RWPE2 (cell line): ENCODE measurements around the gene SAMD5.
A peak's percentile ranks its signal among the peaks of the same experiment; 100 is the strongest.

Experiments
- ATAC-seq: fragments of 200-7000 bp; cut with Tn5 transposase; 3 replicates; pipeline ENCODE4 v1.9.1; 2021; ENCODE audit warnings: low read depth
- DNase-seq: peaks from one replicate; pipeline ENCODE4 v3.0.0-alpha.2; 2020; ENCODE audit warnings: low spot score
- H3K27ac ChIP-seq: fragments of 450-650 bp; 2 replicates; pipeline ENCODE4 v1.5.1; 2017; ENCODE audit warnings: mild to moderate bottlenecking; ENCODE audit not compliant: poor library complexity, severe bottlenecking
- H3K27me3 ChIP-seq: fragments of 250-450 bp; sonication (Bioruptor Pico); 2 replicates; pipeline ENCODE4 v1.5.1; 2021; ENCODE audit warnings: mild to moderate bottlenecking, moderate library complexity; ENCODE audit not compliant: insufficient read depth, poor library complexity, severe bottlenecking
- H3K36me3 ChIP-seq: fragments of 250-450 bp; sonication (Bioruptor Pico); 2 replicates; pipeline ENCODE4 v1.5.1; 2020; ENCODE audit warnings: low read depth, mild to moderate bottlenecking, moderate library complexity
- H3K4me1 ChIP-seq: fragments of 250-450 bp; sonication (Bioruptor Pico); 2 replicates; pipeline ENCODE4 v1.5.1; 2021; ENCODE audit warnings: mild to moderate bottlenecking, moderate library complexity; ENCODE audit not compliant: insufficient read depth, poor library complexity, severe bottlenecking
- H3K4me3 ChIP-seq: fragments of 250-450 bp; sonication (Bioruptor Pico); 2 replicates; pipeline ENCODE4 v1.5.1; 2021; ENCODE audit warnings: mild to moderate bottlenecking, moderate library complexity; ENCODE audit not compliant: severe bottlenecking
- H3K9me3 ChIP-seq: fragments of 250-450 bp; sonication (Bioruptor Pico); 2 replicates; pipeline ENCODE4 v1.5.1; 2021; ENCODE audit warnings: mild to moderate bottlenecking, moderate library complexity; ENCODE audit not compliant: severe bottlenecking
- CTCF ChIP-seq: fragments of 450-650 bp; IDR thresholded peaks from one replicate; pipeline ENCODE4 v1.5.1; 2017; ENCODE audit warnings: mild to moderate bottlenecking, moderate library complexity; ENCODE audit not compliant: poor library complexity, severe bottlenecking

The SAMD5 gene

GRCh38 chr6:147508042-147508865 is at the start of gene SAMD5:
Gene SAMD5 (plus strand): TSS chr6:147508690. CDS start chr6:147508929, 239 bp downstream.
- Histone ChIP-seq H3K4me3 (peak within 1 kb of the TSS; percentile 41), H3K9me3 (no peaks in the 10 kb centered on the region), H3K27ac (no peak within 1 kb of the TSS), H3K4me1 (no peaks in the 10 kb centered on the region), H3K27me3 (peaks cover 32% of the 10 kb centered on the region), H3K36me3 (no peaks in the 10 kb centered on the region)
- DNase-seq (peak; percentile 59), ATAC-seq (peak; percentile 84)
- TF ChIP-seq CTCF, result no peak

GRCh38 chr6:147459780-147460179 is 48.7 kb upstream of the SAMD5 start:
- Histone ChIP-seq H3K36me3 (no peaks in the 10 kb centered on the region), H3K4me1 (no peaks in the 10 kb centered on the region), H3K27me3 (no peaks in the 10 kb centered on the region), H3K4me3 (no peak overlapping the region), H3K27ac (no peak overlapping the region), H3K9me3 (no peaks in the 10 kb centered on the region)
- ATAC-seq (no peak), DNase-seq (no peak)
- TF ChIP-seq CTCF, result no peak

- DNase-seq (no peak), ATAC-seq (no peak)
- Histone ChIP-seq H3K27ac (no peak overlapping the region), H3K9me3 (no peaks in the 10 kb centered on the region), H3K36me3 (no peaks in the 10 kb centered on the region), H3K4me3 (no peak overlapping the region), H3K27me3 (no peaks in the 10 kb centered on the region), H3K4me1 (no peaks in the 10 kb centered on the region)
- no peak for TF ChIP-seq CTCF
Measured at GRCh38 chr6:147463651-147464050, 44.8 kb upstream of the SAMD5 start.

GRCh38 chr6:147467428-147467827 is 41.1 kb upstream of the SAMD5 start:
- Histone ChIP-seq H3K27me3 (no peaks in the 10 kb centered on the region), H3K36me3 (no peaks in the 10 kb centered on the region), H3K27ac (no peak overlapping the region), H3K4me1 (no peaks in the 10 kb centered on the region), H3K4me3 (no peak overlapping the region), H3K9me3 (no peaks in the 10 kb centered on the region)
- DNase-seq, result no peak
- no peak for TF ChIP-seq CTCF
- no peak for ATAC-seq

GRCh38 chr6:147467886-147468285 is 40.6 kb upstream of the SAMD5 start:
- Histone ChIP-seq H3K36me3 (no peaks in the 10 kb centered on the region), H3K9me3 (no peaks in the 10 kb centered on the region), H3K27me3 (no peaks in the 10 kb centered on the region), H3K4me1 (no peaks in the 10 kb centered on the region), H3K4me3 (no peak overlapping the region), H3K27ac (no peak overlapping the region)
- TF ChIP-seq CTCF, result no peak
- no peak for ATAC-seq
- DNase-seq, result no peak
